NCI-H1694 treated with DMSO at 0.1 percent for 48 hours (cell line): ENCODE data around the gene WFDC10B.
"Not testable (repeated sequence)": the region's sequence is repeated elsewhere in the genome, so short reads cannot be mapped to it uniquely, and the experiment has no call there.

Experiments
- DNase-seq: peaks from one replicate; lab custom pipeline; 2025; lab: John Stamatoyannopoulos, UW

The WFDC10B gene

DNA sequence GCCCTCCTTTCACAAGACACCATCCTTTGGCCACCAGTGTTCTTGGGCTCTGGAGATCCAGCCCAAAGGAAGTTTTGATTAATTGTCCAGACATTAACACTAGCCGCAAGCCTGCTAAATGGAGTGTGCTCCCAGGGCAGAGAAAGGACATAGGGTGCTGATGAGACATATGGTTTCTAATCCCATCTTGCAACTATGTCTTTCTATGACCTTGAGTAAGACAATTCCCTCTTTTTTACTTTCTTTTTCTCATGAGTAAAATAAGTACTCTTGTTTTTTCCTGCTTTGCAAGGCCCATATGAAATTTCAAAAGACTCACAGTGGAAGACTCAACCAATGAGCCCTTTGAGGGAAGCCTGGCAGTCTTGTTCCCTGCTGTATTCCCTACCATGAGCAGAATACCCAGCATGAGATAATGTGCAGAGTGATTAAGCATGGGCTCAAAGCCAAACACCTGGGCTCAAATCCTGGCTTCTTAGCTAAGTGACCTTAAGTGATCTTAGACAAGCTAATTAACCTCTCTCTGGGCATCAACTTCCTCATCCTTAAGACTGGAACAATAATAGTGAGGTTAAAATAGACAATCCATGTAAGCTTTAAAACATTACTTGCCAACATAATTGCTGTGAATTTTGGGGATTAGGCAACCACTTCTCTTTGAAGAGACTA is at the start of gene WFDC10B:
WFDC10B (minus strand) TSS at position 51 of the 669 bp plus-strand sequence. CDS start 19,027 bp downstream, outside the sequence.
- no peak for DNase-seq

GRCh38 chr20:45752746-45753145 is 47.9 kb upstream of the WFDC10B start:
- no peak for DNase-seq

DNA sequence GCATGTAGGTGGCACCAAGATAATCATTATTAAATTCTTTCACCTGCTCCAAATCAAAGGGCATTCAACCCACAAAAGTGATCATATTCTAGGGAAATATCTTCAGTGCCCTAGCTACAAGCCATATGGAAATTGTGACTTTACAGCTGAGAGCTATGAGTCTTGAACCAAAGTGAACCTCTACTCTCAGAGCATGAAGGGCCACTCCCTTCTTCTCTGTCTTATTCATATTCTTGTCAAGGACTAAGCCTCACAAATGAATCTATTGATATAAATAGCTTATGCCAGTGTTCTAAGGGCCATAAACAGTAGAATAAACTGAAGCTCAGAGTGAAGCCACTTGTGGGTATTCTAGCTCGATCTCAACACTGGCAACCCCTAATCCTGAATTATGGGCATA is 46.9 kb upstream of the WFDC10B start:
- no peak for DNase-seq

GRCh38 chr20:45745015-45745414 is 40.2 kb upstream of the WFDC10B start:
- DNase-seq = no peak

- no peak for DNase-seq
Observed at GRCh38 chr20:45742596-45742995, 37.8 kb upstream of the WFDC10B start.

DNA sequence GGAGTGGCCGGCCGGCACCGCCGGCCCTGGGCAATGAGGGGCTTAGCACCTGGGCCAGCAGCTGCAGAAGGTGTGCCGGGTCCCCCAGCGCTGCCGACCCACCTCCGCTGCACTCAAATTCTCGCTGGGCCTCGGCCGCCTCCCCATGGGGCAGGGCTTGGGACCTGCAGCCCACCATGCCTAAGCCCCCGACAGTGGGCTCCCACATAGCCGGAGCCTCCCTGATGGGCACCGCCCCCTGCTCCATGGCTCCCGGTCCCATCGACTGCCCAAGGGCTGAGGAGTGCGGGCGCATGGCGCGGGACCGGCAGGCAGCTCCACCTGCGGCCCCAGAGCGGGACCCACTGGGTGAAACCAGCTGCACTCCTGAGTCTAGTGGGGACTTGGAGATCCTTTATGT is 31.2 kb upstream of the WFDC10B start:
- DNase-seq = no peak

GRCh38 chr20:45735552-45735951 is 30.7 kb upstream of the WFDC10B start:
- DNase-seq = no peak

- DNase-seq = no peak
Observed at GRCh38 chr20:45732199-45732598, 27.4 kb upstream of the WFDC10B start.

GRCh38 chr20:45727044-45727443 is 22.2 kb upstream of the WFDC10B start:
- no peak for DNase-seq

DNA sequence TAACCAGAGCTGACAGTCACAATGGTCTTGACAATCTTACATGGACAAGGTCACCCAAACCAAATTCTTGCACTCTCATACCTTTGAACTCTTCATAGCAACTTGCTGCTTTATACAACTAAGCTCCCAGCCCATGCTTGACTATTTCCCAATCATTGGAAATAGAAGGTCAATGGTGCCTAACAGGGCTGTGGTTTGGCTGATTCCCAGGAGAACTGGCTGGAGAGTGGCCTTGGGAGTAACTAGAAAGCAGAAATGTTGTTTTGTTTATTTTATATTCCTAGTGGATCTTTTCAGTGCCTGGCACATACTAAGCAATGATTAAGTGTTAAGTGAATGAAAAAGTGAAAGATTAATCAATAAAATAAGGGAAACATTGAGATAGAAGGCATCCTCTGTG is 20.3 kb upstream of the WFDC10B start:
- DNase-seq = no peak

DNA sequence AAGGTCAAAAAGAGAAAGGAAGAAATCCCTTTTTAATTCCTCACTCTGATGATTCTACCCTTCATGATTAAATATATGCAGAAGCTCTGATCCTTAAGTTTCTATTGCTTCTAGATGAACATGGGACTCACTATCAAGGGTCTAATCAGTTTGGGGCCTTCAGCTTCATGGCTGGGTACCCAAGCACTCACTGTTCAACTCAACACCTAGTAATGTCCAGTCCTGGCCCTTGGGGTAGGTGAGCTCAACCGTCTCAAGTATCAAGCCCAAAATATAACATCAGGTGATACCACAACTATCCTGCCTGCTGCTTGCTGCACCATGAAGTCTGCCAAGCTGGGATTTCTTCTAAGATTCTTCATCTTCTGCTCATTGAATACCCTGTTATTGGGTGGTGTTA is 17.2 kb upstream of the WFDC10B start, which contains the start of gene SPINT4:
SPINT4 (plus strand) TSS at position 301 of the 400 bp plus-strand sequence; CDS start at position 322, 21 bp downstream.
- no peak for DNase-seq

DNA sequence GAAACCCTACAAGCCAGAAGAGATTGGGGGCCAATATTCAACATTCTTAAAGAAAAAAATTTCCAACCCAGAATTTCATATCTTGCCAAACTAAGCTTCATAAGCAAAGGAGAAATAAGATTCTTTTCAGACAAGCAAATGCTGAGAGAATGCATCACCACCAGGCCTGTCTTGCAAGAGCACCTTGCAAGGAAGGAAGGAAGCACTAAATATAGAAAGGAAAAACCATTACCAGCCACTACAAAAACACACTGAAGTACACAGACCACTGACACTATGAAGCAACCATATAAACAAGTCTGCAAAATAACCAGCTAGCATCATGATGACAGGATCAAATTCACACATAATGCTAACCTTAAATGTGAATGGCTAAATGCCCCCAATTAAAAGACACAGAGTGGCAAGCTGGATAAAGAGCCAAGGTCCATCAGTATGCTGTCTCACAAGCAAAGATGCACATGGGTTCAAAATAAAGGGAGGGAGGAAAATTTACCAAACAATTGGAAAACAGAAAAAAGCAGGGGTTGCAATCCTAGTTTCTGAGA is 11.4 kb upstream of the WFDC10B start:
- DNase-seq = not testable (repeated sequence)

DNA sequence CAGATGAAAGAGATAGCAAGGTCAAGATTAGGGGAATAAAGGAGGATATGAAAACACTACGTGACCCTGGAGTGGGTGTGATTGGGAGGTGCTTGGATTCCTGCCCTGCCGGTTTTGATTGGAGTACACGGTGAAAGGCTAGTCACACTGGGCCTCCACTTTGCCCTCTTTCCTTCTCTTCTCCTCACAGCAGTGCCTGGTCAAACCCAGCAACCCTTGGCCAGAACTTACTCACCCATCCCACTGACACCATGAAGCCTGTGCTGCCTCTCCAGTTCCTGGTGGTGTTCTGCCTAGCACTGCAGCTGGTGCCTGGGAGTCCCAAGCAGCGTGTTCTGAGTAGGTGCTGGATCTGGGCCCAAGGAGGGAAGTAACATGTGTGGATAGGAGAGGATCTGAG is 2.9 kb downstream of the WFDC10B start, which contains the start of gene WFDC13:
WFDC13 (plus strand) TSS at position 166 of the 400 bp plus-strand sequence; CDS start at position 252, 86 bp downstream.
- DNase-seq = no peak

GRCh38 chr20:45701104-45701503 is 3.7 kb downstream of the WFDC10B start:
- DNase-seq = no peak

DNA sequence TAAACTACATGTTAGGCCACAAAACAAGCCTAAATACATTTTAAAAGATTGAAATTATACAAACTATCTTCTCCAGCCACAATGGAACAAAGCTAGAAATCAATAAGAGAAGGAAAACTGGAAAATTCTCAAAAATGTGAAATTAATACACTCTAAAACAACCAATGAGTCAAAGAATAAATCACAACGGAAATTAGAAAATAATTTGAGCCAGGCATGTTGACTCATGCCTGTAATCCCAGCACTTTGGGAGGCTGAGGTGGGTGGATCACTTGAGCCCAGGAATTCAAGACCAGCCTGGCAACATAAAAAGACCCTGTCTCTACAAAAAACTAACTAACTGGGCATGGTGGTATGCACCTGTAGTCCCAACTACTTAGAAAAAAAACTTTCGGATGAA is 9.3 kb downstream of the WFDC10B start:
- DNase-seq = no peak

DNA sequence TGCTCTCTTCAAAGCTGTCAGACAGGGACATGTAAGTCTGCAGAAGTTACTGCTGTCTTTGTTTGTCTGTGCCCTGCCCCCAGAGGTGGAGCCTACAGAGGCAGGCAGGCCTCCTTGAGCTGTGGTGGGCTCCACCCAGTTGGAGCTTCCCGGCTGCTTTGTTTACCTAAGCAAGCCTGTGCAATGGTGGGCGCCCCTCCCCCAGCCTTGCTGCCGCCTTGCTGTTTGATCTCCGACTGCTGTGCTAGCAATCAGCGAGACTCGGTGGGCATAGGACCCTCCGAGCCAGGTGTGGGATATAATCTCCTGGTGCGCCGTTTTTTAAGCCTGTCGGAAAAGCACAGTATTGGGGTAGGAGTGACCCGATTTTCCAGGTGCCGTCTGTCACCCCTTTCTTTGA is 11.5 kb downstream of the WFDC10B start:
- not testable (repeated sequence) for DNase-seq

DNA sequence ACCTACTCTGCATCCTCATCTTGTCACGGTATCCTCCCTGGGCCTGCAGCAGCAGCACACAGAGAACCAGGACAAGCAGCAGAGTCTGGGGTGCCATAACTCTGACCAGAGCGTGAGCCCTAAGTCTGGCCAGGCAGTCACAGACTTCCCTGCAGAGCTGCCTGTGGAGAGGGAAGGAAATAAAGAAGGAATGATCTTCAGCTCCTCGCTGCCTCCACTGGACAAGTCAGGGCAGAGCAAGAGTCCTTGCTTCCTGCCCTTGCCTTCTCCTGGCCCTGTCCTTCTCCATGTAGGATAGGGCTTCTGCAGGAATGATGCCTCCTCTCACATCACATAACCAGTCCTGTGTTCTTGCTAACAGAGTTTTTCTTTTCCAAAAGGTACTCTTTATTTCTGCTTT is 18.9 kb downstream of the WFDC10B start:
- no peak for DNase-seq

DNA sequence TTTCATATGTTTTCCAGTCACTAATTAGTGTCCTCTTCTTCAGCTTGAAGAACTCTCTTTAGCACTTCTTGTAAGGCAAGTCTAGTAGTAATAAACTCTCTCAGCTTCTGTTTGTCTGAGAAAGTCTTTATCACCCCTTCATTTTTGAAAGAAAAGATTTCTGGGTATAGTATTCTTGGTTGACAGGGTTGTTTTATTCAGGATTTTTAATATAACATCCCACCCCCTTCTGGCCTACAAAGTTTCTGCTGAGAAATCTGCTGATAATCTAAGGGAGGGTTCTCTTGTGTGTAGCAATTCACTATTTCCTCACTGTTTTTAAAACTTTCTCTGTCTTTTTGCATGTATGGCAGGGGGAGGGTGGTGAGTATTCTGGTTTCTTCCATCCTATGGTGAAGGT is 25.2 kb downstream of the WFDC10B start:
- no peak for DNase-seq

DNA sequence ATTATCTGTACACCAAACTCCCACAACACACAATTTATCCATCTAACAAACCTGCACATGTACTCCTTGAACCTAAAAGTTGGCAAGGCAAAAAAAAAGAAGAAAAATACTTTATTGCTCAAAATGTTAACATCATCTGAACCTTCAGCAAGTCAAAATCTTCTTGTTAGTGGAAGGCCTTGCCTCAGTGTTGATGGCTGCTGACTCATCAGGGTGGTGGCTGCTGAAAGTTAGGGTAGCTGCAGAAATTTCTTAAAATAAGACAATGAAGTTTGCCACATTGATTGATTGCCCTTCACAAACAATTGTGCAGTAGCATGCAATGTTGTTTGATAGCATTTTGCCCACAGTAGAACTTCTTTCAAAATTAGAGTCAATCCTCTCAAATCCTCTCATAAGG is 32.1 kb downstream of the WFDC10B start:
- no peak for DNase-seq

DNA sequence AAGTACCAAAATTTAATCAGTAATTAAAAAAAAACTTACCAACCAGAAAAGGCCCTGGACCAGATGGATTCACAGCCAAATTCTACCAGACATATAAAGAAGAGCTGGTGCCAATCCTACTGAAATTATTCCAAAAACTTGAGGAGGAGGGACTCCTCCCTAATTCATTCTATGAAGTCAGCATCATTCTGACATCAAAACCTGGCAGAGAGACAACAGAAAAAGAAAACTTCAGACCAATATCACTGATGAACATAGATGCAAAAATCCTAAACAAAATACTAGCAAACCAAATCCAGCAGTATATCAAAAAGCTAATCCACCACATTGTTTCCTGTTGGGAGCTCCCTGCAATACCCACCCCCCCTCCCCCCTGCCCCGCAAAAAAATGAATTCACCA is 34.7 kb downstream of the WFDC10B start, which contains the start of gene WFDC11:
WFDC11 (minus strand) TSS at position 101 of the 400 bp plus-strand sequence. CDS start 19,639 bp downstream, outside the sequence.
- no peak for DNase-seq

- not testable (repeated sequence) for DNase-seq
Observed at GRCh38 chr20:45657038-45657437, 47.8 kb downstream of the WFDC10B start.

GRCh38 chr20:45651726-45652125 is 53.1 kb downstream of the WFDC10B start:
- DNase-seq = not testable (repeated sequence)

- DNase-seq = no peak
Observed at GRCh38 chr20:45649312-45649863, 55.4 kb downstream of the WFDC10B start.
